Endothelial cell of umbilical vein (primary cell): ENCODE data around the gene LARP1B. TPM values are rescaled to one million over a fixed set of nuclear protein-coding genes. Genes with fewer than 3 reads are reported as not detected.
A peak's percentile ranks its signal among the peaks of the same experiment; 100 is the strongest.

Experiments used
- BruUV-seq: library from RNA; stranded (reverse); fragments of 400-500 nt; replicated peaks from 2 replicates; lab custom pipeline; 2021; lab: Mats Ljungman, UMichigan
- CTCF ChIA-PET: fragments of 300-600, 350-600 bp; sonication (Branson Sonifier 250); formaldehyde crosslinking; loops from one replicate; lab custom pipeline; 2021; ENCODE audit warnings: antibody characterized with exemption, inconsistent platforms; lab: Charles Lee
- POLR2A ChIA-PET: fragments of 300-600, 350-600 bp; sonication (Branson Sonifier 250); formaldehyde crosslinking; loops from one replicate; lab custom pipeline; 2021; ENCODE audit warnings: antibody characterized with exemption, inconsistent platforms; lab: Charles Lee
- DNase-seq: peaks from one replicate; pipeline ENCODE4 v3.0.0-alpha.2; 2011; ENCODE audit warnings: low read depth, low spot score
- FAIRE-seq: peaks from 2 replicates; lab custom pipeline; 2011; peaks lifted over from hg19 to GRCh38; lab: Jason Lieb, UNC
- H2AFZ ChIP-seq: 2 replicates; pipeline ENCODE4 v1.6.0; 2012; ENCODE audit warnings: low read depth, low read length, control low read depth, inconsistent platforms
- H3K27ac ChIP-seq: 2 replicates; pipeline ENCODE4 v1.5.1; 2011; ENCODE audit warnings: low read depth, mild to moderate bottlenecking, control low read depth, low read length, moderate library complexity; ENCODE audit not compliant: insufficient read depth
- H3K27me3 ChIP-seq, 2 experiments: 2 replicates each; pipeline versions ENCODE4 v1.6.0 to v1.6.1; 2011; ENCODE audit warnings: low read length in 2 of 2, mixed read lengths in 1 of 2; ENCODE audit not compliant: control insufficient read depth in 2 of 2, insufficient read depth in 2 of 2
- H3K36me3 ChIP-seq, 2 experiments: 2 replicates in 1 of 2; 3 replicates in 1 of 2; pipeline ENCODE4 v1.5.1; 2011; ENCODE audit warnings: low read length in 2 of 2, mild to moderate bottlenecking in 1 of 2, moderate library complexity in 1 of 2; ENCODE audit not compliant: control insufficient read depth in 2 of 2, insufficient read depth in 2 of 2; ENCODE audit errors: extremely low read depth in 1 of 2
- H3K4me1 ChIP-seq: 3 replicates; pipeline ENCODE4 v1.5.1; 2011; ENCODE audit warnings: mild to moderate bottlenecking, low read length; ENCODE audit not compliant: control insufficient read depth, insufficient read depth; ENCODE audit errors: extremely low read depth
- H3K4me2 ChIP-seq: 2 replicates; pipeline ENCODE4 v1.6.1; 2011; ENCODE audit warnings: low read length, control low read depth, mixed read lengths; ENCODE audit not compliant: insufficient read depth
- H3K4me3 ChIP-seq, 3 experiments: fragments of 200-600 bp in 1 of 3; sonication (generic), shearing (Covaris generic) in 1 of 3; replicated peaks in 1 of 3; 2 replicates each; pipeline ENCODE4 v1.5.1; 2011 to 2016; ENCODE audit warnings: control low read depth in 3 of 3, low read length in 3 of 3, mild to moderate bottlenecking in 2 of 3, inconsistent platforms in 1 of 3, low read depth in 1 of 3, moderate library complexity in 1 of 3; ENCODE audit not compliant: insufficient read depth in 1 of 3
- H3K79me2 ChIP-seq: 2 replicates; pipeline ENCODE4 v1.6.0; 2012; ENCODE audit warnings: low read length, inconsistent platforms; ENCODE audit not compliant: control insufficient read depth, insufficient read depth
- H3K9ac ChIP-seq: replicated peaks from 2 replicates; pipeline ENCODE3; 2011; ENCODE audit warnings: low read length, control low read depth; ENCODE audit not compliant: insufficient read depth; ENCODE audit errors: extremely low read depth
- H3K9me1 ChIP-seq: replicated peaks from 3 replicates; pipeline ENCODE4 v1.6.0; 2011; ENCODE audit warnings: mild to moderate bottlenecking, low read length; ENCODE audit not compliant: control insufficient read depth, insufficient read depth; ENCODE audit errors: extremely low read depth
- H3K9me3 ChIP-seq: replicated peaks from 2 replicates; pipeline ENCODE4 v1.5.1; 2012; ENCODE audit warnings: low read length, inconsistent platforms; ENCODE audit not compliant: control insufficient read depth, insufficient read depth
- H4K20me1 ChIP-seq: replicated peaks from 2 replicates; pipeline ENCODE3; 2011; ENCODE audit warnings: mild to moderate bottlenecking, low read length; ENCODE audit not compliant: control insufficient read depth, insufficient read depth; ENCODE audit errors: extremely low read depth
- EZH2 ChIP-seq: IDR thresholded peaks from 2 replicates; pipeline ENCODE4 v1.6.1; 2012; ENCODE audit warnings: borderline replicate concordance, low read depth, mild to moderate bottlenecking, moderate library complexity, low read length, inconsistent platforms; ENCODE audit not compliant: severe bottlenecking
- FOS ChIP-seq: IDR thresholded peaks from 2 replicates; pipeline ENCODE4 v1.6.1; 2011; ENCODE audit warnings: mild to moderate bottlenecking, low read length, moderate library complexity, borderline replicate concordance; ENCODE audit not compliant: insufficient read depth
- GATA2 ChIP-seq: IDR thresholded peaks from 2 replicates; pipeline ENCODE4 v1.7.0; 2011; ENCODE audit warnings: low read depth, mild to moderate bottlenecking, moderate library complexity, mixed read lengths, low read length; ENCODE audit not compliant: insufficient read length, insufficient read depth
- JUN ChIP-seq: IDR thresholded peaks from 2 replicates; pipeline ENCODE4 v1.6.1; 2011; ENCODE audit warnings: borderline replicate concordance, low read depth; ENCODE audit not compliant: insufficient read length, insufficient read depth
- MYC ChIP-seq: IDR thresholded peaks from one replicate; pipeline ENCODE4 v1.6.1; 2011; ENCODE audit warnings: mild to moderate bottlenecking, low read depth, low read length
- POLR2A ChIP-seq: IDR thresholded peaks from 2 replicates; pipeline ENCODE4 v1.6.1; 2012; ENCODE audit warnings: low read depth, mild to moderate bottlenecking, control low read depth, low read length
- POLR2AphosphoS5 ChIP-seq: IDR thresholded peaks from 2 replicates; pipeline ENCODE4 v1.6.1; 2012; ENCODE audit warnings: low read depth, mild to moderate bottlenecking, control low read depth, low read length, moderate library complexity; ENCODE audit not compliant: insufficient read depth
- dilution Hi-C: fragments of 300-500 bp; cut with MboI; formaldehyde crosslinking; loops from one replicate; pipeline ENCODE4 v1.15.0; 2019; ENCODE audit warnings: low sequenced_read_pairs; ENCODE audit not compliant: extremely low pct_ligation_motif_present
- intact Hi-C: fragments of 100-400 bp; cut with micrococcal nuclease; formaldehyde crosslinking; loops from one replicate; pipeline ENCODE4 v1.10.0; 2022
- polyA plus RNA-seq, 4 experiments: library from polyadenylated mRNA; depleted of rRNA in 3 of 4; stranded (reverse) in 3 of 4; unstranded in 1 of 4; fragments of >200 nt; gene quantifications; 2 replicates each; pipeline versions ENCODE4 v1.2.1 to v1.2.3, GENCODE V29; 2011 to 2012; ENCODE audit warnings: missing spikeins in 1 of 4
- total RNA-seq: library from RNA; stranded (reverse); gene quantifications from 2 replicates; pipeline ENCODE4 v1.2.3, GENCODE V29; 2021
- TF ChIP-seq, protein P1 (sequence below), 2 donors: IDR thresholded peaks; 1 replicate in 1 of 2; 2 replicates in 1 of 2; pipeline ENCODE4 v1.5.1; 2011; ENCODE audit warnings: low read length in 2 of 2, mild to moderate bottlenecking in 2 of 2, moderate library complexity in 2 of 2, control low read depth in 1 of 2, inconsistent platforms in 1 of 2, low read depth in 1 of 2; ENCODE audit not compliant: insufficient read depth in 1 of 2; ENCODE audit errors: extremely low read depth in 1 of 2
- TF ChIP-seq, protein P2 (sequence below): IDR thresholded peaks from 2 replicates; pipeline ENCODE4 v1.6.1; 2011; ENCODE audit not compliant: insufficient read depth, insufficient read length

LARP1B gene
- total and polyA plus RNA-seq, 2 donors (not counting 3 experiments of a cell fraction or from before 2014, with no cell fraction given) = 7.3 to 28.8 TPM

DNA sequence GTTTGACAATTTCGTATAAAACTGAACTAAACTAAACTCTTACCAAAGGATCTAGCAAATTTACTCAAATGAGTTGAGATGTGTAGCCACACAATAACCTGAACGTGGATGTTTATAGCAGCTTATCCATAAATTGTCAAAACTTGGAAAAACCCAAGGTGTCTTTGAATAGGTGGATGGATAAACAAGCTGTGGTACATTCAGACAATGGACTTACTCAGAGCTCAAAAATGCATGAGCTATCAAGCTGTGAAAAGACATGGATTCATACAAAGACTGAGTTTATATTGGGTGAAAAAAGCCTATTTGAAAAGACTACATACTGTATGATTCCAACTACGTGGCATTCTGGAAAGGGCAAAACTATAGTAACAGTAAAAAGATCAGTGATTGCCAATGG, 69.5 kb downstream of the LARP1B start:
- H3K4me2 ChIP-seq = no peak overlapping the region

More for the DNA sequence above, 69.5 kb downstream of the LARP1B start:
- no peaks in the 10 kb centered on the region for H4K20me1 ChIP-seq
- H3K79me2 ChIP-seq = no peaks in the 10 kb centered on the region
- no peaks in the 10 kb centered on the region for H3K9me1 ChIP-seq
- H2AFZ ChIP-seq = no peak overlapping the region
- peaks cover 3% of the 10 kb centered on the region for H3K4me1 ChIP-seq
- no peaks in the 10 kb centered on the region for H3K27me3 ChIP-seq
- H3K4me3 ChIP-seq = no peak overlapping the region
- ChIA-PET POLR2A (no interaction called here), CTCF (interaction anchor here (0.9 to 1.8 kb wide), 3 partner anchors 13 to 61 kb away, joined by 3 to 6 read pairs (median 4); no protein-coding TSS in a partner anchor)
- no TSS peak for BruUV-seq
- dilution Hi-C loops = no loop called here
- peak; percentile 37 for FAIRE-seq
- H3K9ac ChIP-seq = no peak overlapping the region
- no peak for TF ChIP-seq JUN
- no peak for TF ChIP-seq POLR2AphosphoS5
- TF ChIP-seq, protein P1, sequence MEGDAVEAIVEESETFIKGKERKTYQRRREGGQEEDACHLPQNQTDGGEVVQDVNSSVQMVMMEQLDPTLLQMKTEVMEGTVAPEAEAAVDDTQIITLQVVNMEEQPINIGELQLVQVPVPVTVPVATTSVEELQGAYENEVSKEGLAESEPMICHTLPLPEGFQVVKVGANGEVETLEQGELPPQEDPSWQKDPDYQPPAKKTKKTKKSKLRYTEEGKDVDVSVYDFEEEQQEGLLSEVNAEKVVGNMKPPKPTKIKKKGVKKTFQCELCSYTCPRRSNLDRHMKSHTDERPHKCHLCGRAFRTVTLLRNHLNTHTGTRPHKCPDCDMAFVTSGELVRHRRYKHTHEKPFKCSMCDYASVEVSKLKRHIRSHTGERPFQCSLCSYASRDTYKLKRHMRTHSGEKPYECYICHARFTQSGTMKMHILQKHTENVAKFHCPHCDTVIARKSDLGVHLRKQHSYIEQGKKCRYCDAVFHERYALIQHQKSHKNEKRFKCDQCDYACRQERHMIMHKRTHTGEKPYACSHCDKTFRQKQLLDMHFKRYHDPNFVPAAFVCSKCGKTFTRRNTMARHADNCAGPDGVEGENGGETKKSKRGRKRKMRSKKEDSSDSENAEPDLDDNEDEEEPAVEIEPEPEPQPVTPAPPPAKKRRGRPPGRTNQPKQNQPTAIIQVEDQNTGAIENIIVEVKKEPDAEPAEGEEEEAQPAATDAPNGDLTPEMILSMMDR (IDR thresholded peaks at IDR 0.05; ENCODE audit: extremely low read depth in 1 of 2, insufficient read depth in 1 of 2, low read depth in 1 of 2, low read length in 2 of 2) = no peak
- no peak for TF ChIP-seq GATA2
- no peak for TF ChIP-seq EZH2
- TF ChIP-seq FOS = no peak
- TF ChIP-seq, protein P2, sequence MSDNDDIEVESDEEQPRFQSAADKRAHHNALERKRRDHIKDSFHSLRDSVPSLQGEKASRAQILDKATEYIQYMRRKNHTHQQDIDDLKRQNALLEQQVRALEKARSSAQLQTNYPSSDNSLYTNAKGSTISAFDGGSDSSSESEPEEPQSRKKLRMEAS = no peak
- TF ChIP-seq POLR2A = no peak
- TF ChIP-seq MYC = no peak
- peak; percentile 37 for DNase-seq
- no peaks in the 10 kb centered on the region for H3K9me3 ChIP-seq
- intact Hi-C loops = no loop called here
- H3K27ac ChIP-seq = peak overlapping the region; percentile 7
- no peaks in the 10 kb centered on the region for H3K36me3 ChIP-seq
